A549 (cell line): Measurements from ENCODE around the gene OR8B4.

ENCODE experiments used
- CEBPB ChIP-seq, 2 experiments: fragments of >200 bp in 1 of 2; sonication (Bioruptor Twin) in 1 of 2; formaldehyde crosslinking in 1 of 2; IDR thresholded peaks; 2 replicates each; pipeline ENCODE4 v1.6.1; 2012 to 2016
- FOSL2 ChIP-seq, 2 experiments: fragments of 450-650 bp in 1 of 2; fragments of >200 bp in 1 of 2; sonication (Bioruptor Twin) in 1 of 2; formaldehyde crosslinking; IDR thresholded peaks; 2 replicates each; pipeline versions ENCODE4 v1.5.0 to v1.6.1; 2016 to 2020; ENCODE audit warnings: mild to moderate bottlenecking in 1 of 2, moderate library complexity in 1 of 2
- GATA3 ChIP-seq: IDR thresholded peaks from 2 replicates; pipeline ENCODE4 v1.6.1; 2012; ENCODE audit warnings: borderline replicate concordance
- HDAC2 ChIP-seq: fragments of 200-600 bp; sonication (generic); IDR thresholded peaks from 2 replicates; pipeline ENCODE4 v1.6.1; 2016
- JUNB ChIP-seq: fragments of >200 bp; sonication (Bioruptor Twin); formaldehyde crosslinking; IDR thresholded peaks from 2 replicates; pipeline ENCODE4 v1.6.1; 2016
- RCOR1 ChIP-seq: fragments of 150-350 bp; IDR thresholded peaks from 2 replicates; pipeline ENCODE4 v1.6.1; 2014; ENCODE audit warnings: antibody characterized with exemption, low read length, low read depth
- ZC3H11A ChIP-seq: fragments of 450-650 bp; IDR thresholded peaks from 2 replicates; pipeline ENCODE4 v1.6.1; 2014; ENCODE audit warnings: antibody characterized with exemption, mild to moderate bottlenecking
- ZSCAN20 ChIP-seq: fragments of 250-450 bp; sonication (Bioruptor Pico); IDR thresholded peaks from 2 replicates; pipeline ENCODE4 v1.8.0; 2022; ENCODE audit warnings: mild to moderate bottlenecking, moderate library complexity
- TF ChIP-seq, protein P1 (sequence below): fragments of >200 bp; sonication (Bioruptor Twin); formaldehyde crosslinking; IDR thresholded peaks from 3 replicates; pipeline ENCODE4 v1.5.1; 2016
- TF ChIP-seq, protein P2 (sequence below): IDR thresholded peaks from 2 replicates; pipeline ENCODE4 v1.6.1; 2012
- TF ChIP-seq, protein P3 (sequence below): fragments of >200 bp; sonication (Bioruptor Twin); formaldehyde crosslinking; IDR thresholded peaks from 3 replicates; pipeline ENCODE4 v1.6.1; 2016
- TF ChIP-seq, protein P4 (sequence below): IDR thresholded peaks from 2 replicates; pipeline ENCODE4 v1.6.1; 2012

DNA sequence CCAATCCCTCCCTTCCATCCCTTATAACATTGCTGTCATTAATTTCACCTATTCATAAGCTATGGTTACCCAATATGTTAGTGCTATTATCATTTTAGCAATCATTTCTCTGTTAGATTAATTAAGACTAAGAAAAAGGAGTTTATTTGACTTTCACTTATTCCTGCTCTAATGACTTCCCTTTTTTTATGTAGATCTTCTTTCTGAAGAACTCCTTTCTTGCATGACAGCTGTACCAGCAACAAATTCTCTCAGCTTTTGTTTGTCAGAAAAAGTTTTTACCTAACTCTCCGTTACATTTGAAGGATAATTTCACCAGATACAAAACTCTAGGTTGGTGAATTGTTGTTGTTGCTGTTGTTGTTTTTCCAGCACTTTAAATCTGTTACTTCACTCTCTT, 49.4 kb upstream of the OR8B4 start:
- TF ChIP-seq GATA3 (no peak), HDAC2 (no peak), JUNB (no peak), RCOR1 (no peak), FOSL2 (IDR thresholded peaks at IDR 0.05) (no peak), FOSL2 (CRISPR knock-in tag; IDR thresholded peaks at IDR 0.05) (no peak), CEBPB (IDR thresholded peaks at IDR 0.05) (no peak), ZC3H11A (no peak), ZSCAN20 (CRISPR knock-in tag) (no peak)
- TF ChIP-seq, protein P1, sequence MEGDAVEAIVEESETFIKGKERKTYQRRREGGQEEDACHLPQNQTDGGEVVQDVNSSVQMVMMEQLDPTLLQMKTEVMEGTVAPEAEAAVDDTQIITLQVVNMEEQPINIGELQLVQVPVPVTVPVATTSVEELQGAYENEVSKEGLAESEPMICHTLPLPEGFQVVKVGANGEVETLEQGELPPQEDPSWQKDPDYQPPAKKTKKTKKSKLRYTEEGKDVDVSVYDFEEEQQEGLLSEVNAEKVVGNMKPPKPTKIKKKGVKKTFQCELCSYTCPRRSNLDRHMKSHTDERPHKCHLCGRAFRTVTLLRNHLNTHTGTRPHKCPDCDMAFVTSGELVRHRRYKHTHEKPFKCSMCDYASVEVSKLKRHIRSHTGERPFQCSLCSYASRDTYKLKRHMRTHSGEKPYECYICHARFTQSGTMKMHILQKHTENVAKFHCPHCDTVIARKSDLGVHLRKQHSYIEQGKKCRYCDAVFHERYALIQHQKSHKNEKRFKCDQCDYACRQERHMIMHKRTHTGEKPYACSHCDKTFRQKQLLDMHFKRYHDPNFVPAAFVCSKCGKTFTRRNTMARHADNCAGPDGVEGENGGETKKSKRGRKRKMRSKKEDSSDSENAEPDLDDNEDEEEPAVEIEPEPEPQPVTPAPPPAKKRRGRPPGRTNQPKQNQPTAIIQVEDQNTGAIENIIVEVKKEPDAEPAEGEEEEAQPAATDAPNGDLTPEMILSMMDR = no peak
- TF ChIP-seq, protein P2, sequence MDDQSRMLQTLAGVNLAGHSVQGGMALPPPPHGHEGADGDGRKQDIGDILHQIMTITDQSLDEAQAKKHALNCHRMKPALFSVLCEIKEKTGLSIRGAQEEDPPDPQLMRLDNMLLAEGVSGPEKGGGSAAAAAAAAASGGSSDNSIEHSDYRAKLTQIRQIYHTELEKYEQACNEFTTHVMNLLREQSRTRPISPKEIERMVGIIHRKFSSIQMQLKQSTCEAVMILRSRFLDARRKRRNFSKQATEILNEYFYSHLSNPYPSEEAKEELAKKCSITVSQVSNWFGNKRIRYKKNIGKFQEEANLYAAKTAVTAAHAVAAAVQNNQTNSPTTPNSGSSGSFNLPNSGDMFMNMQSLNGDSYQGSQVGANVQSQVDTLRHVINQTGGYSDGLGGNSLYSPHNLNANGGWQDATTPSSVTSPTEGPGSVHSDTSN = no peak
- TF ChIP-seq, protein P3, sequence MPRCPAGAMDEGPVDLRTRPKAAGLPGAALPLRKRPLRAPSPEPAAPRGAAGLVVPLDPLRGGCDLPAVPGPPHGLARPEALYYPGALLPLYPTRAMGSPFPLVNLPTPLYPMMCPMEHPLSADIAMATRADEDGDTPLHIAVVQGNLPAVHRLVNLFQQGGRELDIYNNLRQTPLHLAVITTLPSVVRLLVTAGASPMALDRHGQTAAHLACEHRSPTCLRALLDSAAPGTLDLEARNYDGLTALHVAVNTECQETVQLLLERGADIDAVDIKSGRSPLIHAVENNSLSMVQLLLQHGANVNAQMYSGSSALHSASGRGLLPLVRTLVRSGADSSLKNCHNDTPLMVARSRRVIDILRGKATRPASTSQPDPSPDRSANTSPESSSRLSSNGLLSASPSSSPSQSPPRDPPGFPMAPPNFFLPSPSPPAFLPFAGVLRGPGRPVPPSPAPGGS = no peak
- TF ChIP-seq, protein P4, sequence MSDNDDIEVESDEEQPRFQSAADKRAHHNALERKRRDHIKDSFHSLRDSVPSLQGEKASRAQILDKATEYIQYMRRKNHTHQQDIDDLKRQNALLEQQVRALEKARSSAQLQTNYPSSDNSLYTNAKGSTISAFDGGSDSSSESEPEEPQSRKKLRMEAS = no peak
